Glomerular endothelial cell (primary cell): ENCODE data around the gene CERT1. TPM values are rescaled to one million over a fixed set of nuclear protein-coding genes. Genes with fewer than 3 reads are reported as not detected.

Experiments
- total RNA-seq: library from RNA; depleted of rRNA; stranded (reverse); fragments of >200 nt; gene quantifications from 2 replicates; pipeline ENCODE4 v1.2.3, GENCODE V29; 2015

The CERT1 gene
- total RNA-seq, 1 donor from 2014 or later: 20.1 TPM

Other genes with a start within 250 kb of the CERT1 start
- gene HMGCR, start 174.4 kb downstream of the CERT1 start, total RNA-seq: 42.5 and 70.4 TPM in 2 replicates
- 17.1 and 26.1 TPM in 2 replicates for gene POLK, start 262 bp upstream of the CERT1 start, total RNA-seq
- gene ANKDD1B, start 99.8 kb upstream of the CERT1 start, total RNA-seq: 0.53 and 0.70 TPM in 2 replicates
- 10.6 and 11.7 TPM in 2 replicates for gene POC5, start 205.8 kb upstream of the CERT1 start, total RNA-seq